GM18499 (cell line): ENCODE measurements around the gene PEX14.
"Not testable (repeated sequence)": the region's sequence is repeated elsewhere in the genome, so short reads cannot be mapped to it uniquely, and the experiment has no call there.

Experiments
- ATAC-seq: cut with Tn5 transposase; IDR thresholded peaks from one replicate; pipeline ENCODE4 v1.9.1; 2021; ENCODE audit warnings: moderate number of reproducible peaks; ENCODE audit not compliant: insufficient read depth, unreplicated experiment

Gene PEX14

GRCh38 chr1:10450156-10450814 lies 24.5 kb upstream of the PEX14 start:
- ATAC-seq = no peak

DNA sequence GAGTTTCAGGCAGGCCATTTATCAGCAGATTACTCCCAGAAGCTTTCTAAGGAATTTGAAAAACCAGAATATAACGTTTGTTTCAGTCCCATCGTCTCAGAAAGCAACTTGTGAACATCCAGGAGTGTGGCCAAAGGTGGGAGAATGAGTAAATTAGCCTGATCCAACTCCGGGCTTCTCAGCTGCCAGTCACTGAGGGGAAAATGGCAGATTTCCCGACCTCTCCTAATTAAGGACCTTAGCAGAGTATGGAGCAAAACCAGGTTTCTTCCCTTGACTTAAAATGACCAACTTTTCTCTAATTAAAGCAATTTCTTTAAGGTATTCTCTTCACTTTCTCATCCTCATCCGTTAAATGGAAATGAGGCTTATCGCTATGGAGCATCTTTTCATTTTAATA lies 23.9 kb upstream of the PEX14 start:
- ATAC-seq = no peak

DNA sequence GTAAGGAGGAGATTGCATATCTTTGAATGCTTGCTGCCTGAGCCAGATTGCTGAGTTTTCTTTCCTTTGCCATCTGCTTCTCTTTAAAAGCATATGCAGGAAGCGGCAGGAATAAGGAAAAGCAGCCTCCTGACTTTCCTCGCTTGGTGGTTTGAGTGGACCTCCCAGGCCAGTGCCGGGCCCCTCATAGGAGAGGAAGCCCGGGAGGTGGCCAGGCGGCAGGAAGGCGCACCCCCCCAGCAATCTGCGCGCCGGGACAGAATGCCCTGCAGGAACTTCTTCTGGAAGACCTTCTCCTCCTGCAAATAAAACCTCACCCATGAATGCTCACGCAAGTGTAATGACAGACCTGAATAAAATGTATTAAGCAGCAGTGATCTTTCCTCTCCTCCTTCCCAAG lies 23.5 kb upstream of the PEX14 start:
- no peak for ATAC-seq

DNA sequence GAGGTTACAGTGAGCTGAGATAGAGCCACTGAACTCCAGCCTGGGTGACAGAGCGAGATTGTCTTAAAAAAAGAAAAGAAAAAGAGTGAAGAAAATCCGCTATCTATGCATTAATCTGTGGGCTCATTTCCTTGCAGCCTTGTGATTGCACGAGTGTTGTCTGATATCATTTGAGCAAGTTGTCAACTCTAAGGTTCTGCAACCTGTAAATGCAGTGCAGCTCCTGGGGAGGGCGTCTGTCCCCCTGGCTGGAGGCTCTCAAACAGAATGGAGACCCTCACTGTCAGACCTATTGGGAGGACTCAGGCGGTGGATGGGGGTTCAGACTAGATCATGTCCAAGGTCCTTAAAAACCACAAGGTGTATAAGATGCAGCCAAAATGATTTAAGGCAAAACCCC lies 18.7 kb upstream of the PEX14 start:
- ATAC-seq = no peak

GRCh38 chr1:10456661-10457060 lies 18.1 kb upstream of the PEX14 start:
- ATAC-seq = no peak

DNA sequence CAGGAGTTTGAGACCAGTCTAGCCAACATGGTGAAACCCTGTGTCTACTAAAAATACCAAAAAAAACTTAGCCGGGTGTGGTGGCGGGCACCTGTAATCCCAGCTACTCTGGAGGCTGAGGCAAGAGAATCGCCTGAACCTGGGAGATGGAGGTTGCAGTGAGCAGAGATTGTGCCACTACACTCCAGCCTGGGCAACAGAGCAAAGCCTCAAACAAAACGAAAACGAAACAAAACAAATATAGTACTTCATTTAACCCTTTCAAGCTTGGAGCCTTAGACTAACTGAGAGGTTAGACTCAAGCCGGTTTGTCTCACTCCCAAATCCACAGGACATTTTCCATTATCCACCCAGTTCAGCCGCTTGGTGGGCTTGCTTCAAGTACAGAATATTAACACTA lies 17.3 kb upstream of the PEX14 start:
- not testable (repeated sequence) for ATAC-seq

- no peak for ATAC-seq
Observed at GRCh38 chr1:10457875-10458274, 16.9 kb upstream of the PEX14 start.

DNA sequence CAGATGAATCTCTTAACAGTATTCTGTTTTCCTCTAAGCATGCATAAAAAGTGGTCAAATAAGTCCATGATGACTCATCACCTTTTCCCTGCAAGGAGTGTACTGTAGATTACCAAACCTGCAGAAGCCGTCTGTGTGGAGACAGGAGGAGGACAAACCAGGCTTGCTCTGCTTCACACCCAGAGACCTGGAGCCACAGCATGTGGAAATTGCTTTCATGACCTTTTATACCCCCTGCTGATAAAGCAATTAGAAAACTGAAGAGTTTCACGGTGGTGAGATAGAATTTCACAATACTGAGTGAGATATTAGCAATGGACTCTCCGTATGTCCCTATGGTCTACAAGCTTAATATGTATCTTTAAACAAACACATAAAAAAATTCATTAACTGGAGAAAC lies 15.6 kb upstream of the PEX14 start:
- ATAC-seq = no peak

DNA sequence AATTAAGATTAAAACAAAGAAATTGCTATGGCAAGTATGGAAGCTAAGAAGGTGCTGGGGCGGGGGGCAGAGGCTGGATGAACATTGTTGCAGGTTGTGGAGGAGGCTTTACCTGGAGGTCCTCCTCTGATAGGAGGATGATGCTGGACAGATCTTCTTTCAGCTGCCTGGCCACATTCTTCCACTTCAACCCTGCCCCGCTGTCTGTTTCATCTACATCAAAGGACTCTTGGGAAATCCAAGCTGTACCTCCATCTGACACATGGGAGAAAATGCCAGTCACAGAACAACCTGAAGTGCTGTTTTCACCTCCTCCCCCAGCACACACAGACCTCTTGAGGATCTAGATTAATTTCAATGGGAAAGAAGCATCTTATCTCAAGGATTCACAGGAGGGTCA lies 7.7 kb upstream of the PEX14 start:
- ATAC-seq = no peak

- no peak for ATAC-seq
Observed at GRCh38 chr1:10470043-10470442, 4.7 kb upstream of the PEX14 start.

DNA sequence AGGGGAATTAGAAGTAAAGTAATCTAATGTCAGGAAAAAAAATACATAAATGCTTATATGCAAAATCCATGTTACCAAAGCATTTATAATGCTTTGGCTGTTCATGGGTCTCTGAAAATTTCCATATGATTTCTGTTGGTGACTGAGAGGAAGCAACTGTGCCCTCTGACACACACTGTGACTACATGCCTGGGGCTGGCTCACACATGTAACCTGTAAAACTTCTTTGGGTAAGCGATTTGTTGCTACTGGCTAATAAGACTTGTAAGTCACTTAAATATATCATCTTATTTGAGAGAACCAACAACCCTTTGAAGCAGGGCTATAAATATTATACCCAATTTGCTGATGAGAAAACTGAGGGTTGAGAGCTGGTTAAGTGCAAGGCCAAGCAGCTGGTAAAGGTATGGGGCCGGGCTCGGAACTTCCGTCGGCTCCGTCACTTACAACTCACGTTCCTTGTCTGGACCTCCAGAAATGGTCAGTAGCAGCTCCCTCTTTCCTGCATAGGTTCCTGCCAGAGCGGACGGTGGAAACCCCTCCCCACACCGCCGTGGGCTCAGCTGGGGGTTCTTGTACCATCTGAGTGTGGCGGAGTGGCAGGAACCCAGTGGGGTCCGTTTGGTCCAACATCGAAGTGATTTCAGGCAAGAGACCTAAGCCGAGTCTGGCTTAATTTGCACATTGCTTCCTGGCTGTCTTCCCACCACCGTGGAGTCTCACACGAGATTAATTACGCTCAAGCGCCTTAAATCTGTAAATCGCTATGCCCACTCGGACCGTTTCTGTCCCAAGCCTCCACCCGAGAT lies 3.1 kb upstream of the PEX14 start:
- no peak for ATAC-seq

DNA sequence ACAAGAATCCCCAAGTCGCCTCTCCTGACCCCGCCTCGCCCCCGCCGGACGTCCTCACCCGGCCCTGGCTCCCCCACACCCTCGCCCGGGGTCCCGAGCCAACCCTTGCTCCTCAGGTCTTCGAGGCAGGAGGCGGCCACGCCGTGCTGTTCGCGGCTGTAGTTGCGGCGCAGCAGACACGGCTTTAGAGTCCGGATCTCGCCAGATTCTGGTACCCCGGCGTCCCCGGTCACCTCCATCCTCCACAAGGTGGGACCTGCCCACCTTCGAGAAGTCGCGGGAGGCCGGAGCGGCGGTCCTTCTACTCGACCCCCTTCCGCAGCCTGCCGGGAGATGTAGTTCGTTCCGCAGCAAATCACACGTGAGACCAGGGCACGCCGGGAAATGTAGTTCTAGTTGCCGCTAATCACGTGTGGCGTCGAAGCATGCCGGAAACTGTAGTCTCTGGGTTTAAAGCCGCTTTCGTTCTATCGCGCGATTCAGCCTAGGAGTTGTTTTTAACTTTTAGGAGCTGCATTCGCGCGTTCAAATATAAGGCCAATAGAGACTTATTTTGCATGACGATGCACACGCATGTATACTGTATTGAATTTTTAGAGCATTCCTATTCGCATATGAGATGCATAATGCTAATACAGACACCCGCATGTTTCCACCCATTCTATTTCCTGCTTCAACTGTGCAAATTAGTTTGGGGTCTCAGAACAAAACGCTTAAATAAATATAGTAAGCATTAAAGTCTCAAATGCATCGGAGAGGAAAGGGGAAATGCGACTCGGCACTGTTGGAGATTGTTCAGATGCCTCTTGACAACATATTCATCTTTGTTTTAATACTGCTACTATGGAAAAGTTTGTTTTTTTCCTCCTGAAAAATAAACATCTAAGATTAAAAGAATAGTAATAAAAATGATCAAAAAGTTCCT lies 2.3 kb upstream of the PEX14 start, which contains the start of gene DFFA:
TSS of gene DFFA (minus strand) at position 310 of the 925 bp plus-strand sequence. CDS start at position 239, 71 bp downstream.
- peak; percentile 70 for ATAC-seq

DNA sequence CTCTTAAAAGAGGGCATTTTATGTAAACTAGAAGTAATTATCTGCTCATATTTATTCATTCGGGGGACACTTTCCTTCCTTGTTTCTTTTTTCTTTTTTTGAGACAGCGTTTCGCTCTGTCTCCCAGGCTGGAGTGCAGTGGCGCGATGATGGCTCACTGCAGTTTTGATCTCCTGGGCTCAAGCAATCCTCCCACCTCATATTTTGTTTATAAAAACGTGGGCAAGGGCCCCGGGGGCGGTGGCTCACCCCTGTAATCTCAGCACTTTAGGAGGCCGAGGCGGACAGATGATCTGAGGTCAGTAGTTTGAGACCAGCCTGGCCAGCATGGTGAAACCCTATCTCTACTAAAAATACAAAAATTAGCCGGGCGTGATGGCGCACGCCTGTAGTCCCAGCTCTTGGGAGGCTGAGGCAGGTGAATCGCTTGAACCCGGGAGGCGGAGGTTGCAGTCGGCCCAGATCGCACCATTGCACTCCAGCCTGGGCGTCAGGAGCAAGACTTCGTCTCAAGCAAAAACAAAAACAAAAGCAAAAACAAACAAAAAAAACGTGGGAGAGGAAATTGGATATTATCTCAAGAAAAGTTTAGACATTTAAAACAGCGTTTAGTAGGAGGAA lies 1.5 kb upstream of the PEX14 start:
- ATAC-seq = no peak

DNA sequence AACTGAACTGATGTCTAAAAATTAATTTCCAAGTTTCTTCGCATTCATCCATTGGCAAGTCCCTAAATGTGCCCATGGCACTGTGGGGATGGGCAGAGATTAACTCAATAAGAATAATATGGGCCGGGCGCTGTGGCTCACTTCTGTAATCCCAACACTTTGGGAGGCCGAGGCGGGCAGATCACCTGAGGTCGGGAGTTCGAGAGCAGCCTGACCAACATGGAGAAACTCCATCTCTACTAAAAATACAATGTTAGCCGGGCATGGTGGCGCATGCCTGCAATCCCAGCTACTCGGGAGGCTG lies 489 bp upstream of the PEX14 start:
- ATAC-seq = not testable (repeated sequence)

DNA sequence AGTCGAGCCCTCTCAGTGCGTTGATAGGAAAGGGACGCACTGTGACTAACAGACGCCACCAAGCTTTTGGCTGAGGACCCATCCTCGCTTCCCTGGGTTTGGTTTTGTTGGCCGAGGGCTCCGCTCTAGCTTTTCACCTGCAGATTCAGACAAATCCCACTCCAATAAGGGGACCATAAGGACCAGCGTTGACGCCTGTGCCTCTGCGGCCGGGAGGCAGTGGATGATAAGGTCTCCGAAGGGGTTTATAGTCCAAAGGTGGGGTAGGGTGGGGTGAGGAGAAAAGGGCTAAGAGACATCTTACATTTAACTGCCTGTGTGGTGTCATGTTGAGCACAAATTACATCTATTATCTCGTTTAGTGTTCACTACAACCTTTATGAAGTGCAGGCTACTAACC lies 760 bp downstream of the PEX14 start:
- no peak for ATAC-seq

GRCh38 chr1:10479296-10479695 lies 4.5 kb downstream of the PEX14 start:
- ATAC-seq = no peak

- ATAC-seq = no peak
Observed at GRCh38 chr1:10480614-10481013, 5.9 kb downstream of the PEX14 start.

GRCh38 chr1:10484521-10484920 lies 9.8 kb downstream of the PEX14 start:
- no peak for ATAC-seq

GRCh38 chr1:10489291-10490055 lies 14.7 kb downstream of the PEX14 start:
- ATAC-seq = no peak
